HCT116 (cell line): ENCODE data around the gene USH1G. TPM values are rescaled to one million over a fixed set of nuclear protein-coding genes. Genes with fewer than 3 reads are reported as not detected.

ENCODE experiments used
- ATAC-seq: fragments of 200-7000 bp; cut with Tn5 transposase; 2 replicates; pipeline ENCODE4 v1.9.1; 2020; ENCODE audit warnings: mild to moderate bottlenecking, moderate library complexity
- BruUV-seq: library from RNA; stranded (reverse); fragments of 400-500 nt; replicated peaks from 2 replicates; lab custom pipeline; 2021; lab: Mats Ljungman, UMichigan
- CTCF ChIA-PET: fragments of 300-600 bp; sonication (Branson Sonifier 250); formaldehyde crosslinking; loops from one replicate; lab custom pipeline; 2021; ENCODE audit warnings: antibody characterized with exemption; lab: Charles Lee
- POLR2A ChIA-PET: fragments of 300-600, 350-600 bp; sonication (Branson Sonifier 250); formaldehyde crosslinking; loops from one replicate; lab custom pipeline; 2021; ENCODE audit warnings: antibody characterized with exemption; lab: Charles Lee
- RAD21 ChIA-PET, 2 experiments: fragments of 300-600 bp; sonication (Branson Sonifier 250); formaldehyde crosslinking; loops; one replicate each; lab custom pipeline; 2023; ENCODE audit warnings: low total read pairs in 2 of 2; ENCODE audit not compliant: uncharacterized antibody in 2 of 2, unreplicated experiment in 2 of 2, low non-redundant PET in 1 of 2; lab: Charles Lee
- DNase-seq: peaks from one replicate; pipeline ENCODE4 v3.0.0-alpha.2; 2010; ENCODE audit warnings: low read depth, low spot score
- H2AFZ ChIP-seq: fragments of 200-600 bp; shearing (Covaris generic), sonication (generic); 2 replicates; pipeline ENCODE4 v1.6.1; 2017; ENCODE audit warnings: low read depth, mixed run types, mixed read lengths, antibody characterized with exemption, low read length; ENCODE audit not compliant: poor library complexity, severe bottlenecking
- H3K27ac ChIP-seq: 2 replicates; pipeline ENCODE4 v1.5.1; 2012; ENCODE audit warnings: low read depth, low read length
- H3K27me3 ChIP-seq: fragments of 200-600 bp; sonication (generic); 2 replicates; pipeline ENCODE4 v1.6.1; 2016; ENCODE audit warnings: mixed run types, low read length, mixed read lengths; ENCODE audit not compliant: insufficient read depth
- H3K36me3 ChIP-seq, 2 experiments: fragments of 200-500 bp in 1 of 2; fragments of 200-600 bp in 1 of 2; sonication (Bioruptor generic) in 1 of 2; sonication (generic) in 1 of 2; 2 replicates each; pipeline versions ENCODE4 v1.5.1 to v1.6.1; 2014 to 2016; ENCODE audit warnings: low read length in 2 of 2, inconsistent platforms in 1 of 2, mixed read lengths in 1 of 2, mixed run types in 1 of 2; ENCODE audit not compliant: insufficient read depth in 2 of 2, control insufficient read depth in 1 of 2
- H3K4me1 ChIP-seq, 2 experiments: fragments of 200-600 bp in 1 of 2; sonication (generic) in 1 of 2; 2 replicates each; pipeline versions ENCODE4 v1.5.1 to v1.6.1; 2012 to 2017; ENCODE audit warnings: low read length in 2 of 2, inconsistent platforms in 1 of 2, mild to moderate bottlenecking in 1 of 2, mixed read lengths in 1 of 2, mixed run types in 1 of 2, moderate library complexity in 1 of 2; ENCODE audit not compliant: insufficient read depth in 2 of 2, control insufficient read depth in 1 of 2
- H3K4me2 ChIP-seq: fragments of 200-600 bp; sonication (generic); 2 replicates; pipeline ENCODE4 v1.6.1; 2017; ENCODE audit warnings: mixed run types, low read length, mixed read lengths
- H3K4me3 ChIP-seq, 2 experiments: fragments of 200-600 bp in 1 of 2; sonication (generic) in 1 of 2; replicated peaks in 1 of 2; 2 replicates each; pipeline ENCODE4 v1.5.1; 2011 to 2016; ENCODE audit warnings: low read length in 2 of 2, control low read depth in 1 of 2, low read depth in 1 of 2, mild to moderate bottlenecking in 1 of 2, mixed read lengths in 1 of 2, mixed run types in 1 of 2
- H3K79me2 ChIP-seq: fragments of 200-600 bp; sonication (generic); 2 replicates; pipeline ENCODE4 v1.6.1; 2017; ENCODE audit warnings: mild to moderate bottlenecking, mixed run types, low read length, moderate library complexity, mixed read lengths; ENCODE audit not compliant: insufficient read depth
- H3K9ac ChIP-seq: fragments of 200-600 bp; sonication (generic); 2 replicates; pipeline ENCODE4 v1.6.1; 2016; ENCODE audit warnings: low read length, mixed read lengths
- H3K9me2 ChIP-seq: fragments of 200-600 bp; sonication (generic), shearing (Covaris generic); 2 replicates; pipeline ENCODE4 v1.6.1; 2017; ENCODE audit warnings: mixed run types, mild to moderate bottlenecking, moderate library complexity; ENCODE audit not compliant: insufficient read depth
- H3K9me3 ChIP-seq, 2 experiments: fragments of 200-500 bp in 1 of 2; fragments of 200-600 bp in 1 of 2; sonication (Bioruptor generic) in 1 of 2; sonication (generic) in 1 of 2; 2 replicates each; pipeline ENCODE4 v1.6.1; 2014 to 2017; ENCODE audit warnings: low read length in 2 of 2, mixed read lengths in 2 of 2, inconsistent platforms in 1 of 2, low read depth in 1 of 2, mild to moderate bottlenecking in 1 of 2, mixed run types in 1 of 2, moderate library complexity in 1 of 2; ENCODE audit not compliant: control insufficient read depth in 1 of 2, insufficient read depth in 1 of 2
- H4K20me1 ChIP-seq: fragments of 200-600 bp; sonication (generic), shearing (Covaris generic); 2 replicates; pipeline ENCODE4 v1.6.1; 2017; ENCODE audit warnings: mixed run types, mild to moderate bottlenecking, moderate library complexity; ENCODE audit not compliant: insufficient read depth
- ATF3 ChIP-seq: IDR thresholded peaks from 2 replicates; pipeline ENCODE4 v1.6.1; 2012
- EZH2phosphoT487 ChIP-seq: fragments of 200-600 bp; IDR thresholded peaks from 2 replicates; pipeline ENCODE4 v1.6.1; 2018; ENCODE audit warnings: antibody characterized with exemption, borderline replicate concordance
- JUND ChIP-seq: IDR thresholded peaks from 2 replicates; pipeline ENCODE4 v1.6.1; 2012
- MAX ChIP-seq: IDR thresholded peaks from 2 replicates; pipeline ENCODE4 v1.6.1; 2012
- POLR2A ChIP-seq: IDR thresholded peaks from 2 replicates; pipeline ENCODE4 v1.7.0; 2011; ENCODE audit warnings: borderline replicate concordance; ENCODE audit not compliant: insufficient read depth, insufficient read length; ENCODE audit errors: extremely low read depth
- POLR2AphosphoS5 ChIP-seq: IDR thresholded peaks from 2 replicates; pipeline ENCODE4 v1.6.1; 2011; ENCODE audit warnings: mild to moderate bottlenecking, low read depth, low read length, moderate library complexity
- RAD21 ChIP-seq: IDR thresholded peaks from 2 replicates; pipeline ENCODE4 v1.6.1; 2012; ENCODE audit warnings: low read depth, mild to moderate bottlenecking
- REST ChIP-seq: IDR thresholded peaks from 2 replicates; pipeline ENCODE4 v1.6.1; 2012; ENCODE audit warnings: low read depth
- SIN3A ChIP-seq: IDR thresholded peaks from 2 replicates; pipeline ENCODE4 v1.6.1; 2012; ENCODE audit warnings: low read depth
- SRF ChIP-seq: IDR thresholded peaks from 2 replicates; pipeline ENCODE4 v1.6.1; 2012; ENCODE audit warnings: low read depth
- TCF7L2 ChIP-seq: IDR thresholded peaks from 2 replicates; pipeline ENCODE4 v1.7.0; 2011; ENCODE audit warnings: borderline replicate concordance, inconsistent platforms; ENCODE audit not compliant: insufficient read depth, insufficient read length; ENCODE audit errors: extremely low read depth
- ZFX ChIP-seq: fragments of 450-650 bp; IDR thresholded peaks from 2 replicates; pipeline ENCODE4 v1.6.1; 2017
- intact Hi-C: fragments of 100-400 bp; cut with micrococcal nuclease; formaldehyde crosslinking; loops from 2 replicates; pipeline ENCODE4 v1.10.0; 2022
- total RNA-seq: library from RNA; stranded (reverse); gene quantifications from one replicate; pipeline ENCODE4 v1.2.1, GENCODE V29; 2021; ENCODE audit not compliant: unreplicated experiment

USH1G gene
- total RNA-seq, 1 experiment from 2014 or later, result 3.1 TPM

- Histone ChIP-seq H3K4me1 (peaks cover 16 to 34% of the 10 kb centered on the region in 2 experiments), H3K9me3 (no peaks in the 10 kb centered on the region), H3K9me2 (no peaks in the 10 kb centered on the region), H3K9ac (no peak overlapping the region), H2AFZ (no peak overlapping the region), H3K4me3 (no peak overlapping the region), H3K4me2 (no peak overlapping the region), H3K27ac (no peak overlapping the region), H3K79me2 (no peaks in the 10 kb centered on the region), H3K36me3 (peaks cover 0 to 2% of the 10 kb centered on the region in 2 experiments; a peak in 1 of 4 replicates), H3K27me3 (peaks cover 4% of the 10 kb centered on the region; the same call in 1 of the 2 replicates), H4K20me1 (no peaks in the 10 kb centered on the region)
- no TSS peak for BruUV-seq
- CTCF ChIA-PET, result interaction anchor here (1.1 kb wide), 1 partner anchor 40 kb away, joined by 3 read pairs; no protein-coding TSS in a partner anchor
- RAD21 ChIA-PET, result no interaction called here
- DNase-seq (no peak), ATAC-seq (no peak)
- no peak for TF ChIP-seq RAD21
- TF ChIP-seq MAX, result no peak
- no peak for TF ChIP-seq TCF7L2
- no peak for TF ChIP-seq SRF
- TF ChIP-seq ATF3, result no peak
- TF ChIP-seq SIN3A, result no peak
- TF ChIP-seq JUND, result no peak
- TF ChIP-seq POLR2AphosphoS5, result no peak
- TF ChIP-seq POLR2A, result no peak
- TF ChIP-seq EZH2phosphoT487, result no peak
- no peak for TF ChIP-seq REST
- no peak for TF ChIP-seq ZFX
- POLR2A ChIA-PET, result no interaction called here
- intact Hi-C loops, result no loop called here
These were observed 2.8 kb downstream of the USH1G start for GRCh38 chr17:74920306-74920620.
